ENCODE data around the gene FALEC. TPM values are rescaled to one million over a fixed set of nuclear protein-coding genes. Genes with fewer than 3 reads are reported as not detected.

FALEC gene
- total RNA-seq, 1 experiment from 2014 or later, result 0.71 TPM

GRCh38 chr1:150576367-150576711 is 60.8 kb downstream of the FALEC start:
- CTCF ChIA-PET, result interaction anchor here (0.9 to 1.2 kb wide), 2 partner anchors 13 to 16 kb away, joined by 3 to 5 read pairs; no protein-coding TSS in a partner anchor
- Mint-ChIP-seq H3K9me3 (ENCODE audit: low read depth, unreplicated experiment) (no peaks in the 10 kb centered on the region), H3K27me3 (ENCODE audit: unreplicated experiment) (no peaks in the 10 kb centered on the region), H3K4me1 (ENCODE audit: low read depth, unreplicated experiment) (peaks cover 30% of the 10 kb centered on the region), H3K4me3 (ENCODE audit: low read depth, unreplicated experiment) (peak overlapping the region; percentile 99), H3K27ac (ENCODE audit: unreplicated experiment) (peak overlapping the region; percentile 99), H3K36me3 (ENCODE audit: insufficient read depth, unreplicated experiment) (peaks cover 95% of the 10 kb centered on the region)
- no peak for DNase-seq
- BruUV-seq (replicated peaks), result no TSS peak
- intact Hi-C loops (cut with micrococcal nuclease; ENCODE audit: unreplicated experiment), result loop anchor here (1.0 to 5.0 kb wide), 4 partner anchors 8 to 91 kb away; no protein-coding TSS in a partner anchor
- TF ChIP-seq CTCF (IDR thresholded peaks at IDR 0.05; ENCODE audit: unreplicated experiment), result no peak

GRCh38 chr1:150576794-150577556 is 61.4 kb downstream of the FALEC start:
- no peak for TF ChIP-seq CTCF (IDR thresholded peaks at IDR 0.05; ENCODE audit: unreplicated experiment)
- H3K4me1 Mint-ChIP-seq (ENCODE audit: low read depth, unreplicated experiment), result peaks cover 30% of the 10 kb centered on the region
- H3K9me3 Mint-ChIP-seq (ENCODE audit: low read depth, unreplicated experiment), result no peaks in the 10 kb centered on the region
- peaks cover 88% of the 10 kb centered on the region for H3K36me3 Mint-ChIP-seq (ENCODE audit: insufficient read depth, unreplicated experiment)
- peak overlapping the region; percentile 99 for H3K27ac Mint-ChIP-seq (ENCODE audit: unreplicated experiment)
- no TSS peak for BruUV-seq (replicated peaks)
- peak; percentile 43 for DNase-seq
- peak overlapping the region; percentile 99 for H3K4me3 Mint-ChIP-seq (ENCODE audit: low read depth, unreplicated experiment)
- no peaks in the 10 kb centered on the region for H3K27me3 Mint-ChIP-seq (ENCODE audit: unreplicated experiment)
- CTCF ChIA-PET, result interaction anchor here (0.9 to 1.2 kb wide), 3 partner anchors 9 to 16 kb away, joined by 3 to 6 read pairs (median 5); no protein-coding TSS in a partner anchor
- intact Hi-C loops (cut with micrococcal nuclease; ENCODE audit: unreplicated experiment), result loop anchor here (1.0 to 5.0 kb wide), 4 partner anchors 9 to 90 kb away; no protein-coding TSS in a partner anchor

- Mint-ChIP-seq H3K36me3 (ENCODE audit: insufficient read depth, unreplicated experiment) (peaks cover 81% of the 10 kb centered on the region), H3K9me3 (ENCODE audit: low read depth, unreplicated experiment) (no peaks in the 10 kb centered on the region), H3K27ac (ENCODE audit: unreplicated experiment) (peak overlapping the region; percentile 99), H3K27me3 (ENCODE audit: unreplicated experiment) (no peaks in the 10 kb centered on the region), H3K4me1 (ENCODE audit: low read depth, unreplicated experiment) (peaks cover 30% of the 10 kb centered on the region), H3K4me3 (ENCODE audit: low read depth, unreplicated experiment) (peak overlapping the region; percentile 99)
- TF ChIP-seq CTCF (IDR thresholded peaks at IDR 0.05; ENCODE audit: unreplicated experiment), result no peak
- intact Hi-C loops (cut with micrococcal nuclease; ENCODE audit: unreplicated experiment), result loop anchor here (2.0 to 5.0 kb wide), 3 partner anchors 15 to 90 kb away; no protein-coding TSS in a partner anchor
- CTCF ChIA-PET, result interaction anchor here (1.1 to 1.8 kb wide), 3 partner anchors 10 to 45 kb away, joined by 3 to 6 read pairs (median 6); no protein-coding TSS in a partner anchor
- DNase-seq, result no peak
- BruUV-seq (replicated peaks), result no TSS peak
These were observed 62.2 kb downstream of the FALEC start for GRCh38 chr1:150577557-150578271.

- Mint-ChIP-seq H3K4me1 (ENCODE audit: low read depth, unreplicated experiment) (peaks cover 30% of the 10 kb centered on the region), H3K4me3 (ENCODE audit: low read depth, unreplicated experiment) (peak overlapping the region; percentile 99), H3K27ac (ENCODE audit: unreplicated experiment) (peak overlapping the region; percentile 99), H3K36me3 (ENCODE audit: insufficient read depth, unreplicated experiment) (peaks cover 73% of the 10 kb centered on the region), H3K9me3 (ENCODE audit: low read depth, unreplicated experiment) (no peaks in the 10 kb centered on the region), H3K27me3 (ENCODE audit: unreplicated experiment) (no peaks in the 10 kb centered on the region)
- CTCF ChIA-PET, result interaction anchor here (0.6 to 2.3 kb wide), 8 partner anchors 17 to 507 kb away, joined by 3 to 22 read pairs (median 6); partner anchors contain the start of gene ENSA
- TF ChIP-seq CTCF (IDR thresholded peaks at IDR 0.05; ENCODE audit: unreplicated experiment), result no peak
- TSS peak; percentile 27 for BruUV-seq (replicated peaks)
- peak; percentile 67 for DNase-seq
- intact Hi-C loops (cut with micrococcal nuclease; ENCODE audit: unreplicated experiment), result loop anchor here (5.0 kb wide), 1 partner anchor 89 kb away; no protein-coding TSS in a partner anchor
These were observed 62.9 kb downstream of the FALEC start for GRCh38 chr1:150578272-150579109.

Measured in Calu3 (cell line).